ENCODE measurements around the gene U2AF2.

Gene U2AF2

DNA sequence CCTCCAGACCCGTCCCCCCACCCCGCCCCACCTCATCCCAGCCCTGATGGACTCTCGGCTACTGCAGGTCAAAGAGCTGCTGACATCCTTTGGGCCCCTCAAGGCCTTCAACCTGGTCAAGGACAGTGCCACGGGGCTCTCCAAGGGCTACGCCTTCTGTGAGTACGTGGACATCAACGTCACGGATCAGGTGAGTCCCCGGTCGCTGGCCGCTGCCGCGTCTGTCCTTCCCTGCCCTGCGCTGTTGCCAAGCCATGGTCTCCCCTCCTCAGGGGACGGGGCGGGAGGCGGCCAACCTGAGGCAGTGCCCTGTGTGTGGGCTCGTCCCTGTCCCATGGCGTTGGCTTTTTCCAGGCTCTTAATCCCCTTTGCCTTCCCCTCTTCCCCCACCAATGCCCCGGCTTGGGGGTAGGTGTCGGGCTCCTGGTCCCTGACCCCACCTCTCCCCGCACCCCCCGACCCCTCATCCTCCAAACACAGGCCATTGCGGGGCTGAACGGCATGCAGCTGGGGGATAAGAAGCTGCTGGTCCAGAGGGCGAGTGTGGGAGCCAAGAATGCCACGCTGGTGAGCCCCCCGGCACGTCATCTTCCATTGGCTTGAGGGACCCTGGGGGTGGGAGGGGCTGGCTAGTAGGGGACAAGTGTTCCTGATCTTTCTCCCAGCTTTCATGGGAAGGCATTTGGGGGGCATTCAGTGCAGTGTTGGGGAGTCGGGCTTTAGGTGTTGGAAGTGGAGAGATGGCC lies 13.9 kb downstream of the U2AF2 start:
- DNase-seq (ENCODE audit: low read depth): no peak
- H3K4me3 ChIP-seq (ENCODE audit: control insufficient read depth, low read depth, low read length): no peak overlapping the region
- no peak for TF ChIP-seq CTCF (IDR thresholded peaks at IDR 0.05; ENCODE audit: control insufficient read depth, insufficient read depth, low read depth, low read length, missing control alignments)

DNA sequence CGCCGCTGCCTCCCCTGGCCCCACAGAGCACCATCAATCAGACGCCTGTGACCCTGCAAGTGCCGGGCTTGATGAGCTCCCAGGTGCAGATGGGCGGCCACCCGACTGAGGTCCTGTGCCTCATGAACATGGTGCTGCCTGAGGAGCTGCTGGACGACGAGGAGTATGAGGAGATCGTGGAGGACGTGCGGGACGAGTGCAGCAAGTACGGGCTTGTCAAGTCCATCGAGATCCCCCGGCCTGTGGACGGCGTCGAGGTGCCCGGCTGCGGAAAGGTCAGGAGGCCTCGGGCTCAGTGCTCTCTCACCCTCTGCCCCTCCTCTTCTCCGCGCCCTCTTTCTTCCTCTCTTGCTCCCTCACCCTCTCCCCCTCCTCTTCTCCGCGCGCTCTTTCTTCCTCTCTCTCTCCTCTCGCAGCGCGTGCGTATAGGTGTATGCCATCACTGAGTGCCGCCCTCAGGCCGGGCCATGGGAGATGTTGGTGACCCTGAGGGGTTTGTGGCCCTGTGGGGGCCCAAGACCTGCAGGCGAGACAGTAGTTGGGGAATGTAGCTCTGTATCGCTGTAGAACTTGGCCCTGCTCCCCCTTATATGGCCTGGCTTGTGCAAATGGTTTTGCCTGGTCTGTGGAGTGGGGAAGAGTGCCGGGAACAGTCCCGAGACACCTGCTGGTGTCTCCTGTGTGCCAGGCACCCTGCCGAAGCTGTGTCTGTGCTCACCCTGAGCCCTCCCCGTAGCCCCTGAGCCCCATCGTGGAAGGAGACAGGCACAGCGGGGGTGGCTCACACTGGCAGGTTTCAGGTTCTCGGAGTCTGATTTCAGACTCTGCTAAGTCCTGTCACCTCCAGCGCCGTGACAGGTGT lies 14.8 kb downstream of the U2AF2 start:
- TF ChIP-seq CTCF (IDR thresholded peaks at IDR 0.05; ENCODE audit: control insufficient read depth, insufficient read depth, low read depth, low read length, missing control alignments): no peak
- DNase-seq (ENCODE audit: low read depth): no peak

GRCh38 chr19:55670280-55671053 lies 15.6 kb downstream of the U2AF2 start:
- TF ChIP-seq CTCF (IDR thresholded peaks at IDR 0.05; ENCODE audit: control insufficient read depth, insufficient read depth, low read depth, low read length, missing control alignments): no peak
- no peak overlapping the region for H3K4me3 ChIP-seq (ENCODE audit: control insufficient read depth, low read depth, low read length)
- no peak for DNase-seq (ENCODE audit: low read depth)

More for the DNA sequence above, 14.8 kb downstream of the U2AF2 start:
- no peak overlapping the region for H3K4me3 ChIP-seq (ENCODE audit: control insufficient read depth, low read depth, low read length)

DNA sequence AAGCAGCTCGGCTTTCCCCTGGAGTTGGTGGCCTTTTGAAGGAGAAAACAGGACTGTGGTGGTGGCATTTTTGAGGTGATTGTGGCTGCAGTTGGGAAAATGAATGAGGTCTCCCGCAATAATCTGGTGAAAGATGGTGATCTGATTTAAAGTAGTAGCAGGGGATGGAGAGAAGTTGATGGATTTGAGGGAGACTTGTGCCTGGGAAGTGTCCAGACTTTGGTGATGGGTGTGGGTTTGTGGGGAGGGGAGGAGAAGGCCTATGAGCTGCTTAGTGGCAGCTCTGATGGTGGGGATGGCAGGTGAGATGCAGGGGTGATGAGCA lies 16.2 kb downstream of the U2AF2 start:
- no peak for DNase-seq (ENCODE audit: low read depth)
- H3K4me3 ChIP-seq (ENCODE audit: control insufficient read depth, low read depth, low read length): no peak overlapping the region
- no peak for TF ChIP-seq CTCF (IDR thresholded peaks at IDR 0.05; ENCODE audit: control insufficient read depth, insufficient read depth, low read depth, low read length, missing control alignments)

DNA sequence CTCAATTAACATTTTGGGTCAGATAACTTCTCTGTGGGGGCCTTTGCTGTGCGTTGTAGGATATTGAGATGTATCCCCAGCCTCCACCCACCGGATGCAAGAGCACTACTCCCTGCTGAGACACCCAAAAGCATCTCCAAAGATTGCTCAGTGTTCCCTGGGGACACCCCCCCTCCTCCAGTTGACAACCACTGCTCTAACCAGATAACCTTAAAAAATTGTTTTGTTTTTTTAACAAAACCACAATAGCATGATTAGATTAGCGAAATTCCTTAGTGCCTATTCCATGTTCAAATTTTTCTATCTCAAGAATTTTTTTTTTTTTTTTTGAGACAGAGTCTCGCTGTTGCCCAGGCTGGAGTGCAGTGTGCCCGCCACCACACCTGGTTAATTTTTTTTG lies 17.6 kb downstream of the U2AF2 start:
- DNase-seq (ENCODE audit: low read depth): no peak
- no peak for TF ChIP-seq CTCF (IDR thresholded peaks at IDR 0.05; ENCODE audit: control insufficient read depth, insufficient read depth, low read depth, low read length, missing control alignments)
- H3K4me3 ChIP-seq (ENCODE audit: control insufficient read depth, low read depth, low read length): no peak overlapping the region

DNA sequence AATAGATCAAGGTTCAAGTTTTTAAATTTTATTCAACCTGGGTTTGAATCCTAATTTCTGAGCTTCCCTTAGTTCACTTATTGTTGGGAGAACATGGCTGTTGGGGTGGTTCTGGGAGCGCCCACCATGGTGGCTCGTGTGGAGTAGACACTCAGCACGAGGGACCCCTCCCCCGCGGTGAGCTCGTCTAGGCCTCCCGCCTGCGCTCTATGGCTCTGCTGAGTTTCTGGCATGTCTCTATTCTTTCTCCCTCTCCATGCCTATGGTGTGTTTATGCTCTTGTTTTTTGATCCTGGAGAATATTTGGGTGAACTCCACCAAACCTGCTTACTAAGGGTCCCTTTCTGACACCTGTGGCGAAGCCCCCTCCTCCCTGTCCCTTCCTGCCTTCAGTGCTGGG lies 18.6 kb downstream of the U2AF2 start:
- TF ChIP-seq CTCF (IDR thresholded peaks at IDR 0.05; ENCODE audit: control insufficient read depth, insufficient read depth, low read depth, low read length, missing control alignments): no peak
- H3K4me3 ChIP-seq (ENCODE audit: control insufficient read depth, low read depth, low read length): no peak overlapping the region
- DNase-seq (ENCODE audit: low read depth): no peak

Data from AG09309 (cell line).